ENCODE data around the gene SYNGR3.
A peak's percentile ranks its signal among the peaks of the same experiment; 100 is the strongest.

The SYNGR3 gene

DNA sequence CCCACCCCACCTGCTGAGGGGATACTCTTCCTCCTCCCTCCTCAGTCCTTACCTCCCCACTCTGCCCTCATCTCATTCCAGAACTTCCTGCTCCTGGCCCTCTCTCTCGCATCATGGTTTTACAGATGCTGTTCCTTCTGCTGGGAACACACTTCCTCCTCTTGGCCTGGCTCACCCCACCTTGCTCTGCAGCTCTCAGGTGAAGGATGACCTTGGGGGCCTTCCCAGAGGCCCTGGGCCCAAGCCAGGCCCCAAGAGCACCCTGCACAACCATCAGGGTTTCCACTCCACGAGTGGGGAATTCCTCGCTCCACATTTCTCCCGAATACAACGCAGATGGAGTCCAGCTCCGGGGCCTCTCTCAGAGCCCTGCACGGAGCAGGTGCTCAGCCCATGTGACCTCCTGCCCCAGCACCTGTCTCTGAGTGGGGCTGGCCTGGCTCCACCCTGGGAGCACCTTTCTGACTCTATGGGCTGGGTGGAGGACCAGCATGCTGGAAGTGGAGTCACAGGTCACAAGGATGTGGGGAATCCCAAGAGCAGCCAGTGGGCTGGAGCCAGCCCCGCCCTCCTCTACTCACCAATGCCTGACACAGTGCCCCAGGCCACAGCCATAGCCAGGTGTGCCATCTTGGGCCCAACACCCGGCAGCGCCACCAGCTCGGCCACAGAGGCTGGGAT, 53.4 kb downstream of the SYNGR3 start:
- peak; percentile 39 for DNase-seq

Measured in NCI-H146 (cell line).